ENCODE measurements around the gene ZMYM2. TPM values are rescaled to one million over a fixed set of nuclear protein-coding genes. Genes with fewer than 3 reads are reported as not detected.
"Not testable (repeated sequence)": the region's sequence is repeated elsewhere in the genome, so short reads cannot be mapped to it uniquely, and the experiment has no call there.

Gene ZMYM2
- total and polyA plus RNA-seq, 2 experiments from 2014 or later: 87.9 to 159 TPM

GRCh38 chr13:20035130-20035529 lies 76.6 kb downstream of the ZMYM2 start:
- no peak for ATAC-seq

GRCh38 chr13:20037908-20038307 lies 79.4 kb downstream of the ZMYM2 start:
- no peak overlapping the region for H3K27ac ChIP-seq (ENCODE audit: low read depth)
- no peak overlapping the region for H2AFZ ChIP-seq
- Mint-ChIP-seq H3K27ac (no peak overlapping the region), H3K4me3 (no peak overlapping the region), H3K27me3 (ENCODE audit: insufficient read depth, low read depth, poor library complexity) (no peaks in the 10 kb centered on the region), H3K36me3 (ENCODE audit: low read depth) (peaks cover 94% of the 10 kb centered on the region), H3K9me3 (no peaks in the 10 kb centered on the region), H3K4me1 (no peaks in the 10 kb centered on the region)
- H4K20me1 ChIP-seq (replicated peaks; ENCODE audit: insufficient read depth): peaks cover 37% of the 10 kb centered on the region
- H3K79me2 ChIP-seq (replicated peaks; ENCODE audit: insufficient read depth): peaks cover 97% of the 10 kb centered on the region
- H3K4me1 ChIP-seq (ENCODE audit: insufficient read depth): no peaks in the 10 kb centered on the region
- H3K4me3 ChIP-seq: no peak overlapping the region
- no peak overlapping the region for H3K4me2 ChIP-seq
- ATAC-seq (no peak), DNase-seq (ENCODE audit: low spot score) (no peak)
- no peak for TF ChIP-seq CREB1 (CRISPR knock-in tag; IDR thresholded peaks at IDR 0.05; ENCODE audit: low read depth)
- TF ChIP-seq EZH2 (IDR thresholded peaks at IDR 0.05; ENCODE audit: low read depth, unreplicated experiment): no peak
- no peak for TF ChIP-seq NANOG (IDR thresholded peaks at IDR 0.05; ENCODE audit: borderline replicate concordance)
- no peak for TF ChIP-seq JUNB (IDR thresholded peaks at IDR 0.05; ENCODE audit: unreplicated experiment)
- no peak for TF ChIP-seq STAT1 (IDR thresholded peaks at IDR 0.05; ENCODE audit: unreplicated experiment)
- no peaks in the 10 kb centered on the region for H3K27me3 ChIP-seq (ENCODE audit: insufficient read depth)
- no peaks in the 10 kb centered on the region for H3K9me2 ChIP-seq (ENCODE audit: insufficient read depth)
- peaks cover 42% of the 10 kb centered on the region for H3K36me3 ChIP-seq (ENCODE audit: insufficient read depth)
- no peaks in the 10 kb centered on the region; the same call in 1 of the 2 replicates for H3F3A ChIP-seq (replicated peaks; ENCODE audit: low read depth)

More at GRCh38 chr13:20035130-20035529, 76.6 kb downstream of the ZMYM2 start:
- Mint-ChIP-seq H3K4me3 (no peak overlapping the region), H3K27me3 (ENCODE audit: insufficient read depth, low read depth, poor library complexity) (peaks cover 2% of the 10 kb centered on the region), H3K27ac (no peak overlapping the region), H3K9me3 (no peaks in the 10 kb centered on the region), H3K36me3 (ENCODE audit: low read depth) (peaks cover 93% of the 10 kb centered on the region), H3K4me1 (no peaks in the 10 kb centered on the region)
- Histone ChIP-seq H3K79me2 (replicated peaks; ENCODE audit: insufficient read depth) (peaks cover 71% of the 10 kb centered on the region), H2AFZ (no peak overlapping the region), H3K36me3 (ENCODE audit: insufficient read depth) (peaks cover 42% of the 10 kb centered on the region), H3K27me3 (ENCODE audit: insufficient read depth) (no peaks in the 10 kb centered on the region), H3F3A (replicated peaks; ENCODE audit: low read depth) (no peaks in the 10 kb centered on the region), H3K27ac (ENCODE audit: low read depth) (no peak overlapping the region), H3K4me3 (no peak overlapping the region), H4K20me1 (replicated peaks; ENCODE audit: insufficient read depth) (peaks cover 15% of the 10 kb centered on the region), H3K4me2 (no peak overlapping the region), H3K4me1 (ENCODE audit: insufficient read depth) (no peaks in the 10 kb centered on the region), H3K9me2 (ENCODE audit: insufficient read depth) (no peaks in the 10 kb centered on the region)
- TF ChIP-seq CTCF (conservative IDR thresholded peaks at IDR 0.05; ENCODE audit: low read depth in 2 of 2): 0 out of 4 replicates have a peak, but pooled peaks of 1 of the 2 experiments have one; percentile 23
- TF ChIP-seq ZNF331 (CRISPR knock-in tag; IDR thresholded peaks at IDR 0.05; ENCODE audit: low read depth): no peak
- peak; percentile 16 for DNase-seq (ENCODE audit: low spot score)

- H3K4me3 ChIP-seq; H3K27me3 Mint-ChIP-seq (ENCODE audit: insufficient read depth, low read depth, poor library complexity); H3K27me3 ChIP-seq (ENCODE audit: insufficient read depth); ATAC-seq; H3K4me1 Mint-ChIP-seq; DNase-seq (ENCODE audit: low spot score); H2AFZ ChIP-seq; H3K27ac Mint-ChIP-seq; H3F3A ChIP-seq (replicated peaks; ENCODE audit: low read depth); H3K4me3 Mint-ChIP-seq; H3K9me3 Mint-ChIP-seq; H3K4me2 ChIP-seq; H3K4me1 ChIP-seq (ENCODE audit: insufficient read depth); H3K9me2 ChIP-seq (ENCODE audit: insufficient read depth): not testable (repeated sequence)
- peaks cover 76% of the 10 kb centered on the region for H3K36me3 Mint-ChIP-seq (ENCODE audit: low read depth)
- Histone ChIP-seq H3K79me2 (replicated peaks; ENCODE audit: insufficient read depth) (peaks cover 59% of the 10 kb centered on the region), H3K36me3 (ENCODE audit: insufficient read depth) (peaks cover 13% of the 10 kb centered on the region; the same call in 1 of the 2 replicates), H3K27ac (ENCODE audit: low read depth) (0 out of 2 replicates have a peak overlapping the region, but pooled peaks have one; percentile 37), H4K20me1 (replicated peaks; ENCODE audit: insufficient read depth) (peaks cover 39% of the 10 kb centered on the region)
Observed at GRCh38 chr13:20042603-20043002, 84.1 kb downstream of the ZMYM2 start.

Measured in GM23338 (cell line).